HG03521 (cell line): ENCODE data around the gene NET1.

Experiments
- ATAC-seq: cut with Tn5 transposase; IDR thresholded peaks from one replicate; pipeline ENCODE4 v1.9.1; 2021; ENCODE audit warnings: mild to moderate bottlenecking, moderate library complexity; ENCODE audit not compliant: unreplicated experiment

NET1 gene

DNA sequence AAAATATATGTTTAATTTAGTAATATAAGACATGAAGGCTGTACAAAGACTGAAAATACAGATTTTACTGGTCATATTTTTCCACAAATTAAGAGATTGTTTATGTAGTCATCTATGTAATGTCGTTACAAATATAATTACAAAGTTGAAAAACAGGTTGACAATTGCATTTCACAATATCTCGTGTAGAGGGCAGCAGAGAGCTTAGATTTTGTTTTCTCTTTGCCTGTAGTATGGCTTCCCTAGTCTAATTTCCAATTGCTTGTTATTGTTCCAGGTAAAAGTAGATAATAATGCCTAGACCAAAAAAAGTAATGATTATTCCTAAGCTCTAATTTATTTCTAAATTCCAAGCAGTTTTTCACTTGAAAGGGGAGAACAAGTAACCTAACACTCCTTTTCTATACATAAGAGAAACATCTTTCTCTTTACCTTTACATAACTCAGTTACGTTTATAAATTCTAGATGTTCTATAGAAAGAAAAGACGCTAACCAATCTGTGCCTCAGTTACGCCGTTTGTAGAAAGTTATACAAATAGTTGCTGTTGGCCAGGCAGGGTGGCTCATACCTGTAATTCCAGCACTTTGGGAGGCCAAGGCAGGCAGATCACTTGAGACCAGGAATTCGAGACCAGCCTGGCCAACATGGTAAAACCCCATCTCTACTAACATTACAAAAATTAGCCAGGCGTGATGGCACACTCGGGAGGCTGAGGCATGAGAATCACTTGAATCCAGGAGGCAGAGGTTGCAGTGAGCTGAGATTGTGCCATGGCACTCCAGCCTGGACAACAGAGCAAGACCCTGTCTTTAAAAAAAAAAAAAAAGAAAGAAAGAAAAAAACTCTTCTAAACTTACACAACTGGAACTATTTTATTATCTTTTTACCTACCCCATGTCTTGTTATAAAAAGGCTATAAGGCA is 30.0 kb downstream of the NET1 start:
- no peak for ATAC-seq

DNA sequence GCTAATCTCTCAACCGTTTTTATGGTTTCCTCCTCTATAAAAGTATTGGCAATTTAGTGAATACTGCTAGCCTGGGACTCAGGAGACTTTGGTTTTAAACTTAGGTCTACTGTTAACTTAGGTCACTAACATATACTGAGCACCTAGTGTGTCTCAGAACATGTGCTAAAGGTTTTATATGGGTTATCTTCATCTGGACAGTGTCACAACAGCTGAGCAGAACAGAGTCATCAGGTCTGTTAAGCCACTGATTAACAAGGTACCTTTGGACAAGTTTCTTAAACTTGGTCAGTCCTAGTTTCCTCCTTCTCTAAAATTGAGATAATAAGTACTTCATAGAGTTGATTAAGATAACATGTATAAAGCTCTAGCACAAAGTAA is 30.6 kb downstream of the NET1 start:
- peak; percentile 20 for ATAC-seq

DNA sequence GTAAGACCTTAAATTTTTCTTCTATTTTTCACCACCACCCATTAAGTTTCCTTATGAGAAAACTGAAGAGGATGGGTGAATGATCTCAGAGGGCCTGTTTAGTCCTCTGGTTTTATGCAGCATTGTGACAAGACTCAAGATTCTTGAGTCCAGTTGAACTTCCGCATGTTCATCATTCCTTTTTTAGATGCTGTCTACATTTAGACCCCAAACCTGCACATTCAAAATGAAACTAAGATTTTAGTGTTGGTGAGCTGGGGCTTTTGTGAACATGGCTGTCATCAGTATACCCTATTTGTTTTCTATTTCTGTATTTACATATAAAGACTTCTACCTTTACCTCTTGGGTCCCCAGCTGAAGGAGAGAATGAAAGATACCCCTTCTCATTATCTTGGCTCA is 31.1 kb downstream of the NET1 start:
- ATAC-seq, result peak; percentile 71

GRCh38 chr10:5445006-5445405 is 32.6 kb downstream of the NET1 start:
- ATAC-seq, result no peak

DNA sequence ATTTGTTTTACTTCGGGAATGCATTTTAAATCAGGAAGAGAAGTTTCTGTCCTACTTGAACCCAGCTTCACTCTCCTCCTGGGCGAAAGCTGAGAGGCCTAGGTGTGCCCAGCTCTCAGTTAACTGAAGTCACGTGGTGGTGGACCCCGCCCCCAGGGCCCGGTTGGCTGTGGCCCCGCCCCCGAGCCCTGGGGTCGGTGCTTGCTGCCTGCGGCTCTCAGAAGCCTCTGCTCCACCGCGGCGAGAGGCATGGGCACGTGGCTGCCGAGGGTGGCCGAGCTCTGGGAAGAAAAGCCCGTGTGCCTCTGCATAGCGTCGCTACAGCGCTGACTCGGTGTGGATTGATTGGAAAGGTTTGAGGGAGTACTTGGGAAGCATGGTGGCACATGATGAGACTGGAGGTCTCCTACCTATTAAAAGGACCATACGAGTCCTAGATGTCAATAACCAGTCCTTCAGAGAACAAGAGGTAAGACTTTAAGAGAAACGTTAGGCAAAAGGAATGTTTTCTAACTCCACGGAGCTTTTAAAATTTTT is 34.1 kb downstream of the NET1 start:
- peak; percentile 45 for ATAC-seq

DNA sequence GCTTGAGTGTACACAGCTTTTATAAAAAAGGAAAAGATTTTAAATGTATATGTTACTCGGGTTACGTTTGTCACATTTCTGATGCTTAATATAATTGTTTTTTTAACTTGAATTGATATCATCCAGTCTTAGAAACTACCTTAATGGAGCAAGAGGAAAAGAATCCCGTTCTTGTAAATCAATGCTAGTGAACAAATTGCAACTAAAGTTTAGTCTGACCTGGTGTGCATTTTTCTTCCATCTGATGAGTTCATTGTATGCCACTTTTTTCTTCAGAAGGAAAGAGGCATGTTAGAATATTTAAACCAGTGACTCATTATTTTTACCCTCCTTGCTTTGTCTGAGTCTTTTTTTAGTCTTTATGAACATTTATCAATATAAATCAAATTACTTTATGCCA is 34.7 kb downstream of the NET1 start:
- ATAC-seq, result no peak

- peak; percentile 40 for ATAC-seq
Observed at GRCh38 chr10:5447611-5448071, 35.3 kb downstream of the NET1 start.

DNA sequence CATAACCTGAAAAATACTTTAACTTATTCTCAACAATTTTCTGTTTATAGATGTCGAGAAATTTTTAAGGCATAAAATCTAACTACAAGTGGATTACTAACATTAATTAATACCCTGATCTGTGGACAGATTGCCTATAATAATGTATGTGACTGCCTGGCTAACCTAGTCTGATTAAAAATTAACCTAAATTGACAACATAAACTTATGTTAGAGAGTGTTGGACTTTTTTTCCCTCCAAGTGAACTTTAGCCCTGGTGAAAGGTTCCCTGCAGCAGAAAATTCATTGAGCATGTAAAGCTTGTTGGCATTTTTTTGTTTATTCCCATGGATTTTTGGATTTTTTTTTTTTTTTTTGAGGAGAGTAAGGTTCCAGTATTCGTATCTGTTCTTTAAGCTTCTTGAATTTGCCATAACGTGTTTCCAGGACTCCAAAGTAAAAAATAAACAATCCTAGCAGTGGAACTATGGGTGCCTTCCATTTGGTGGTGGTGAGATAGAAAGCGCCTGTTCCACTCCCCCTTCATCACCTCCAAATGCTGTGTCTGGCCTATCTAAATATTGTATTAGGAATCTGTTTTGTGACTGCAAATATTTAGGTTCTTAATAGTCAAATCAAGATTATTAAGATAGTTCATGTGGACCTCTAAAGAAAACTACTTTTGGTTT is 36.1 kb downstream of the NET1 start:
- ATAC-seq, result no peak

DNA sequence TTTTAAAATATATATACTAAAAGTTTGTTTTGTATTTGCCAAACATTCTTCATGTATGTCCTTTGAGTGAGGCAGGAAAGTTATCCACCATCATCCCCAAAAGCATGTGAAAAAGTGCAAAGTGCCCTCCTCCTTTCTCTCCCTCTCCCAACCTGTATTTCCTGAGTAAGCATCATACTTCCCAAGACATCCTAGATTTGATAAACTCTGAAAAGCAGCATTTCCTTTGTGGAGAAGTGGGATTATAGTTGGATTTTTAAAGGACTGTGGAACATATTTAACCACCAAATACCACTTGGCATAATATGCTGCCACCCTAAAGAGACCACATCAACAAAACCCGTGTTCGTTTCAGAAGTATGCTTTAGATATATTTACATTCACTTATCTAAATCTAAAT is 36.9 kb downstream of the NET1 start:
- no peak for ATAC-seq

DNA sequence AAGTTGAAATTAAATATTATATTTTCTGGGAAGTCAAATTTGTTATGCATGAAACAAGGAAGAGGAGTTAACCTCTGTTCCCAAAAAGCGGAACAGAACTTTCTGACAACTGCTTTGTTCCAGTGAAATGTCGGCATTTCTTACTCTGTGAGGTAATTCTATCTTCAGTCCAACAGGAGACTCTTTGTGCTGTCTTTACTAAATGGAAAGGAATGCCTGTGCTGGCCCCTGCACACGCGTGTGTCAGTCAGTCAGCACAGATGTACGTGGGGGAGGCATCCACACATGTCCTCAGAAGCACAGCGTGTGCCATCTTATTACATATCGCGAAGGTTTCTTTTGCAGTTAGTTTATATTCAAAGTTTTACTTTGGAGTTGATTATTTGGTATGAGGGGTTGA is 37.5 kb downstream of the NET1 start:
- ATAC-seq, result no peak

DNA sequence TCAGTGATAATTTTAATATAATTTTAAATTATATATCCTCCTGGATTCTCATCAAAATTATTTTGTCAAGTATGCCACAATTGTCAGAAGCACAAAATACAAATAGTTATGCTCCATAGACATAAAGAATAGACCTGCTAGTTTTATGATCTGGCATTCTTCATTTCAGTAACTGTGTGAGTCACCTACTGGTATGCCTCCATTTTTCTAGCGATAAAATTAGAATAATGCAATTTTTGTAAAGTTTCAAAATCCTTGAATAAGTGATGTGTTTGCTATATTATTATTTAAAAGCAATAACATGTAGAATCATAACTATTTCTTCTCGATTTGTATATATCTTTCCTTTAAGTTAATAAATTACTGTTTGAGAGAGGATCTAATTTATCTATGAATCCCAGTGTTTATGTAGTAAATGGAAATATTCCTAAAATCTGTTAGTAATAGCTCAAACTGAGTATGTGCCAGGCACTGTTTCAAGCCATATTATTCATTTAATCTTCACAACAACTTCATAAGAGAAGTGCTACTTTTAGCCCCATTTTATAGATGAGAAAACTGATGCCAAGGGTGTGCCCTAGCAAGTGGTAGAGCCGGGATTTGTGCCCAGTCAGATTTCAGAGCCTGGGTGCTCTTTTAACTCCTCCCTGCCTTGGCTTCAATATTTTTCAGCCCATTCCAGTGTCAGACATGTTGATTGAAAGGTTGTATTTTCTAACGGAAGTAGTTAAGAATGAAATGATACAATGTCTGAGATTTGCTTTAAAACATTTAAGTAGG is 38.4 kb downstream of the NET1 start:
- ATAC-seq, result no peak

- no peak for ATAC-seq
Observed at GRCh38 chr10:5453749-5454489, 41.6 kb downstream of the NET1 start.

GRCh38 chr10:5456563-5456962 is 44.2 kb downstream of the NET1 start:
- ATAC-seq, result no peak

- ATAC-seq, result no peak
Observed at GRCh38 chr10:5457741-5458140, 45.4 kb downstream of the NET1 start.

DNA sequence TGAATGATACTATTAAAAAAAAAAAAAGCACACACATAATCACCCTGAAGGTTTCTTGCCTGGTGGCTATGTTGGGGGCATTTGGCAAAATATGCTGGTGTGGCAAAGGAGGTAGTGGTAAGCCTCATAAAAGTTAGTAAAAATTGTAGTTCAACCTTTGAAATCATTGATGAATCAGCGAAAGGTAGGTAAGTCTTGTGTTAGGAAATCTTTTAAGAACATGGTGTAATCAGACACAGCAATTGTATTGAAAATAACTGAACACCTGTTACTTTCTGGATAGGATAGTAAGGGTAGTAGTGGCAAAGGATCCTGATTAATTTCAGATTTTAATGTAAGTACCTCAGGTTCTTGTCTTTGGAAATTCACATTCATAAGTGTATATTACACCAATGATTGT is 46.1 kb downstream of the NET1 start:
- no peak for ATAC-seq

DNA sequence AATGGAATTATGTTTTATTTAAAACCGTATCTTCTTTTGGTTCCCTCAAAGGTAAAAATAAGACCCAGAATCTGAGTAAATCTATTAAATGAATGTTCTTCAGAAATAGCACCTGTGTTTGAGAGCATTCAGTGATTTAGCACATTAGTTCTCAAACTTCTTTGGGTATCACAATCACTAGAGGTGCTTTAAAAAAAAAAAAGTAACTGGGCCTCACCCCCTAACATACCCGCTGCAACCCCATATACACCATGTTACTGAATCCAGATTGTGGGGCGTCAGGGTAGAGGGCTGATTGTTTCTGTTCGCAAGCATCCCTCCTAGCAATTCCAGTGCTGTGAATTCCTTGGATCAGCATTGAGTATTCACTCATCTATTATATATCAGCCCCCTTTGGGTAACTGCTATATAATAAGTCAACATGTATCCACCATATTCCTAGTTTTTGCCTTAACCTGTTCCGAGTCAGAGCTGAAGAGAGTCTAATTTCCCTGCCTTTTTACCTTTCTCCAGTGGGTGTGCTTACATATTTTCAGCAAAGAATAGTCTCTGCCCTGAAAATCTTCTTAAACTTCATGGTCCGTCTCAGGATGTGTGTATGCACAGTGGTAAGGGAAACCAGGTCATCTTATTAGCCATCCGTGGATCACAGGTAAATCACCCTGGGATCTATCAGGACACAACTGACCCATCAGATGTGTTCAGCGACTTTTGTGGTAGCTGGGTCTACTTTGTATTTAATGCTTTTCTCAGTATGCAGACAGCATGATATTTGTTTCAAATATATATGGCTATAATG is 46.8 kb downstream of the NET1 start:
- ATAC-seq, result no peak

GRCh38 chr10:5460468-5461202 is 48.3 kb downstream of the NET1 start:
- ATAC-seq, result no peak

DNA sequence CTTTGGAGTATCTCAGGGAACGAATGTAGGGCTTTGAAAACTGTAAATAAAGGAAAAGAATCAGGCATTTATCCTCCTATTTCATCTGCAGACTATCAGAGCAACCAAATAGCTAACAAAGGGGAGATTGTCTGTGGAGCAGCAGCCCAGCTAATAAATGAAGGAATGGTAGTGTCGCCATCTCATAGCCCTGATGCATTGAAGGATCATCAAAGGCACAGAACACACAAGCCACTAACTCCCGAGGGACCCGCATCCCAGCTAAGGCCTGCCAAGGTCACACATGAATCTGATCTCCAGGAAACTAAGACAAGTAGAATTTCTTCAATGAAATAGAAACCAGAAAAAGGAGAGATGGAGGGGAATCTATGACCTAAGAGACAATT is 48.8 kb downstream of the NET1 start:
- ATAC-seq, result no peak
